Ovary (tissue), 3 donors: ENCODE data around the gene FNIP2.

ENCODE experiments used
- CTCF ChIP-seq, 3 donors: fragments of 450-650 bp in 2 of 3; fragments of 200-600 bp in 1 of 3; IDR thresholded peaks; one replicate each; pipeline versions ENCODE4 v1.5.1 to v1.8.0; 2016 to 2022; ENCODE audit warnings: antibody characterized with exemption in 3 of 3, mild to moderate bottlenecking in 1 of 3
- EP300 ChIP-seq: sonication (generic); formaldehyde crosslinking; IDR thresholded peaks from one replicate; pipeline ENCODE4 v1.6.1; 2017; ENCODE audit warnings: antibody characterized with exemption
- POLR2A ChIP-seq: fragments of 450-650 bp; IDR thresholded peaks from one replicate; pipeline ENCODE4 v1.6.1; 2017; ENCODE audit warnings: antibody characterized with exemption, mild to moderate bottlenecking, moderate library complexity
- donor health status: DM: no; HTN: no; CAD: no.

DNA sequence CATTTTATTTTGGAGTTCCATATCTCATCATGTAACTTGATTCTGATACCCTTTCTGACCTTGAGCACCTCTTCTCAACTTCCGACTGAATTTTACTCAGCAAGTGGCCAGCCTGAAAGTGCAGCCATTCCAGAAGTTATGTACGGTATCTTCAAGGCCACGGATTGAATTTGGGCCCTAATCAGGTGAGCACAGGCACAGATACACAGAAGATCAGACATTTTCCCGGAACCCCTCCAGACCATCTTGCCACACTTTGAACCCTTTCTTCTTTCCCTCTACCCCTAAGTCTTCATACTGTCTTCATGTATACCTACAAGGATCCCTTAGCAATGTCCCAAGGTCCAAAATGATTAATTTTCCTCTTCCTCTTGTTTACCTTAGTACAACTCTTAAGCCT lies 108.2 kb downstream of the FNIP2 start:
- TF ChIP-seq CTCF (IDR thresholded peaks at IDR 0.05) (no peak), POLR2A (no peak), EP300 (no peak)
